SKM-1 treated with dmso at 0.1 percent for 144 hours (cell line): ENCODE results near the gene NUP153.
"Not testable (repeated sequence)": the region's sequence is repeated elsewhere in the genome, so short reads cannot be mapped to it uniquely, and the experiment has no call there.

ENCODE experiments used
- DNase-seq: peaks from one replicate; lab custom pipeline; 2025; ENCODE audit not compliant: unreplicated experiment; lab: John Stamatoyannopoulos, UW

NUP153 gene

GRCh38 chr6:17706580-17707370, at the start of gene NUP153:
Gene NUP153, minus strand, starts transcription at chr6:17706925. Its CDS starts 538 bp downstream, at chr6:17706387.
- DNase-seq: peak; percentile 95

- no peak for DNase-seq
These were observed 47.5 kb upstream of the NUP153 start for GRCh38 chr6:17754254-17754653.

- DNase-seq: not testable (repeated sequence)
These were observed 38.6 kb upstream of the NUP153 start for GRCh38 chr6:17745324-17745723.

- not testable (repeated sequence) for DNase-seq
These were observed 38.1 kb upstream of the NUP153 start for GRCh38 chr6:17744757-17745308.

- DNase-seq: no peak
These were observed 37.5 kb upstream of the NUP153 start for GRCh38 chr6:17744019-17744756.

- DNase-seq: peak; percentile 57
These were observed 34.8 kb upstream of the NUP153 start for GRCh38 chr6:17741507-17741906.

- DNase-seq: no peak
These were observed 34.0 kb upstream of the NUP153 start for GRCh38 chr6:17740559-17741220.

GRCh38 chr6:17737704-17738252, 31.1 kb upstream of the NUP153 start:
- no peak for DNase-seq

GRCh38 chr6:17735311-17735710, 28.6 kb upstream of the NUP153 start:
- not testable (repeated sequence) for DNase-seq

- no peak for DNase-seq
These were observed 23.5 kb upstream of the NUP153 start for GRCh38 chr6:17730078-17730704.

GRCh38 chr6:17729223-17730077, 22.7 kb upstream of the NUP153 start:
- DNase-seq: no peak

- DNase-seq: no peak
These were observed 22.0 kb upstream of the NUP153 start for GRCh38 chr6:17728551-17729222.

GRCh38 chr6:17725083-17725482, 18.4 kb upstream of the NUP153 start:
- no peak for DNase-seq

- no peak for DNase-seq
These were observed 17.6 kb upstream of the NUP153 start for GRCh38 chr6:17724341-17724740.

- DNase-seq: no peak
These were observed 14.9 kb upstream of the NUP153 start for GRCh38 chr6:17721671-17722070.

GRCh38 chr6:17719323-17720041, 12.8 kb upstream of the NUP153 start:
- DNase-seq: no peak

- no peak for DNase-seq
These were observed 9.5 kb upstream of the NUP153 start for GRCh38 chr6:17716221-17716620.
